GM10248 (cell line): ENCODE results near the gene CKS1B.
A peak's percentile ranks its signal among the peaks of the same experiment; 100 is the strongest.

Experiments used
- CTCF ChIA-PET: fragments of 300-600 bp; sonication (Branson Sonifier 250); formaldehyde crosslinking; extraction: SDS; loops from one replicate; lab custom pipeline; 2021; ENCODE audit warnings: antibody characterized with exemption; lab: Yijun Ruan, JAX
- POLR2A ChIA-PET: fragments of 350-650 bp; sonication (Branson Sonifier 250); formaldehyde crosslinking; extraction: SDS; loops from one replicate; lab custom pipeline; 2020; ENCODE audit warnings: antibody characterized with exemption; lab: Yijun Ruan, JAX
- DNase-seq: peaks from one replicate; pipeline ENCODE4 v3.0.0; 2012; ENCODE audit errors: extremely low spot score
- CTCF ChIP-seq: IDR thresholded peaks from 2 replicates; pipeline ENCODE4 v1.5.1; 2012; ENCODE audit warnings: mild to moderate bottlenecking, low read depth; ENCODE audit errors: extremely low read depth, missing control alignments, control extremely low read depth

The CKS1B gene

GRCh38 chr1:154971341-154971998 lies 3.0 kb upstream of the CKS1B start:
- POLR2A ChIA-PET, result interaction anchor here (1.3 to 2.3 kb wide), 3 partner anchors 10 to 28 kb away, joined by 4 to 6 read pairs (median 4); partner anchors contain the start of gene PYGO2
- TF ChIP-seq CTCF, result no peak
- DNase-seq, result no peak
- CTCF ChIA-PET, result interaction anchor here (1.1 to 5.3 kb wide), 8 partner anchors 10 to 412 kb away, joined by 3 to 51 read pairs (median 6); partner anchors contain the start of genes ADAM15, PBXIP1 and PYGO2

DNA sequence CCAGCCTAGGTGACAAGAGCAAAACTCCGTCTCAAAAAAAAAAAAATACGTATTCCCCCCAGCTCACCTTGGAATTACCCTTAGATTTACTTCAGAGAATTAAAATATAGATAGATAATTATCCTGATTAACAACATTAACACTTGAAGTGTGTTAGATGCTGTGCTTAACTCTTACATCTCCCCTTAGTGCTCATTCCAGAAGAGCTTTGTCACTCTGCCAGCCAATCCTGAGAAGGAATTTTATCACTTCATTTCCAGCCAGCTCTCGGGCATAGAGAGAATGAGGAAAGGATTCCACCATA lies 2.3 kb upstream of the CKS1B start:
- CTCF ChIA-PET, result interaction anchor here (1.9 to 5.3 kb wide), 4 partner anchors 11 to 79 kb away, joined by 4 to 51 read pairs (median 8); partner anchors contain the start of genes ADAM15 and PYGO2
- no peak for DNase-seq
- POLR2A ChIA-PET, result interaction anchor here (0.9 to 2.3 kb wide), 2 partner anchors 11 to 20 kb away, joined by 3 to 6 read pairs; partner anchors contain the start of gene PYGO2
- TF ChIP-seq CTCF, result no peak

DNA sequence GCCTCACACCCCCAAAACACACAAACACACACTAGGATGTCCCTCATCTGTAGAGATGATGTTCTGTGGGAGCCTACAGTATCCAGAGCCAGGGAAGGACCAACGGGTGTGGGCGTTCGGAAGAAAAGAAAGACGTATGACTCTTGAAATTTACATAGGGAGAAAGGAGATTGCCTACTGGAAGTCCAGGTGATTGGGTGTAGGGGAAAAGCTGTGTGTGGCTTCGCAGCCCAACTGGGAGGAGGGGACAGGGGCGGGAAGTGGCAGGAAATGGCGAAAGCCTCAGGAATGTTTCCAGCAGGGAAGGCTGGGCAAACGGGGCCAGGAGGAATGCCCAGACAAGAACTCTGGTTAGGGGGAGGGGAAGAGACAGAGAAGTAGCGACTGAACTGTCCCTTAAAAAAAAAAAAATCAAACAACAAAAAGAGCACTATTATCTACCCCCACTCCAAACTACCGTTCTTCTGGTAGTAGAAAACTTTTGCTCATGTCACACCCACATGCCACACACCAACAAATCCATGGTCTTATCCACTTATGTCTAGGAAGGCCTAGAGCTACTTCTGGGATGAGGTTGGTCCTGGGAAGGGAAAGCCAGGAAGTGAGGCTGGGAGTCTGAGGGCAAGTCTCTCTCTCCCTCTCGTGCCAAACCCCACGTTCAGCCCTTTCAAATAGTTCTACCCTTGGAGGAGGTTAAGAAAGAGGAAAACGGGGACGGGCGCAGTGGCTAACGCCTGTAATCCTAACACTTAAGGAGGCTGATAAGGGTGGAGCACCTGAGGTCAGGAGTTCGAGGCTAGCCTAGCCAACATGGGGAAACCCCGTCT lies 1.8 kb upstream of the CKS1B start:
- no peak for DNase-seq
- no peak for TF ChIP-seq CTCF
- CTCF ChIA-PET, result interaction anchor here (1.0 to 5.3 kb wide), 10 partner anchors 8 to 112 kb away, joined by 3 to 51 read pairs (median 6); partner anchors contain the start of genes ADAM15 and PYGO2
- POLR2A ChIA-PET, result interaction anchor here (0.7 to 2.4 kb wide), 4 partner anchors 11 to 33 kb away, joined by 3 to 6 read pairs (median 4); partner anchors contain the start of gene PYGO2

DNA sequence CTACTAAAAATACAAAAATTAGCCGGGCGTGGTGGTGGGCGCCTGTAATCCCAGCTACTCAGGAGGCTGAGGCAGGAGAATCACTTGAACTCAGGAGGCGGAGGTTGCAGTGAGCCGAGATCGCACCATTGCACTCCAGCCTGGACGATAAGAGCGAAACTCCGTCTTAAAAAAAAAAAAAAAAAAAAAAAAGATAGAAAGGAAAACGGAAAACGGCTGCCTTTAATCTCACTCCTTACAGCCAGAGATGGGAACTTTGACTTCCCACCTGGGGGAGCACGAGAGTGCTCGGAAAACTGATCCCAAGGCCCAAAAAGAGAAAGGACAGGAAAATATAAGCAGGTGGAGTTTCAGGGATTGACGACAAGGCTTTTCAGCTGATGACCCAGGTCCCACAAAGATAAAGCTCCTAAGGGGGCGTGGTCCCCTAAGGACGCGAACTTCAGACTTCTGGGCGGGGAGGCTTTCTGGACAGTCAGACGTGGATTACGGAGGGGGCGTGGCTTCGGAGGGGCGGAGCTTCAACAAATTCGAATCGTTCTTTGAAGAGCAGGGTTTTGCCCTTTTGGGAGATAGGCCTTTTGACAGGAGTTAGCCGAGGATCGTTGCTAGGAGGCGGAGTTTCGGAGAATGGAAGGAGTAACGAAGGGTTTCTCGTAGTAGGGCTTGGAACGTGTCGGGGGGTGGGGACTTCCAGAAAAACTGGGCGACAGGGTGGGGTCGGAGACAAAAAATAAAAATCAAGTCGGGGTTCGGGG lies 958 bp upstream of the CKS1B start:
- TF ChIP-seq CTCF, result no peak
- CTCF ChIA-PET, result interaction anchor here (0.7 to 5.3 kb wide), 13 partner anchors 9 to 112 kb away, joined by 3 to 51 read pairs (median 4); partner anchors contain the start of genes ADAM15 and PYGO2

DNA sequence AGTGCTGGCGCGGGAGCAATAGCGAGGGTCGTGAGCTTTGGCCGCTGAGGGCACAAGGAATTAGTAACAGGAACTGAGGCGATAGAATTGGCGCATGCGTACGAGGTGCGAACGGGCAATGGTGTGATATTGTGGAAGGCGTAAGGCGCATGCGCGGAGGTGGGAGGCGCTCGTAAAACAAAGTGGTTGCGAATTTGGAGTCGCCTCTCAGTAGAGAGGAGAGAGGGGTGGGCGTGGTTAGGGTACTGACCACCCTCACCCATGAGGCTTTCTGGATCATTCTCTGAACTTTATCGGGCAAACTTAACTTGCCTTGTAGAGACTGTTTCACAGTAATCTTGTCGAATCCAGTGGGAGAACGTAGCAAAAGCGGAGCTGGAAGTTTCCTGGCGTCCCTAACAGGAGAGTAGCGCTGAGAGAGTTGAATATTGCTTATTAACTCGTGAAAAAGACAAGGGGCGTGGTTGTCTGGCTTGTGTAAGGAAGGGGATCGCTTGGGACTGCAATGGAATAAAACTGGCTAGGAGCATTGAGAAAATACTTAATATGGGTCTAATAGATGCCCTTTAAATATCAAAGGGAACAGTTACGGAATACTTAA lies 427 bp downstream of the CKS1B start:
- TF ChIP-seq CTCF, result no peak
- ChIA-PET CTCF (interaction anchor here (1.0 to 1.6 kb wide), 4 partner anchors 13 to 55 kb away, joined by 3 to 6 read pairs (median 3); no protein-coding TSS in a partner anchor), POLR2A (interaction anchor here (0.6 to 2.4 kb wide), 3 partner anchors 9 to 177 kb away, joined by 3 to 8 read pairs (median 6); partner anchors contain the start of gene FLAD1)
- peak; percentile 89 for DNase-seq

More for the DNA sequence above, 958 bp upstream of the CKS1B start:
- POLR2A ChIA-PET, result interaction anchor here (0.7 to 2.4 kb wide), 9 partner anchors 10 to 1339 kb away, joined by 3 to 11 read pairs (median 7); partner anchors contain the start of genes CHTOP, FLAD1, KCNN3 and PBXIP1
- peak; percentile 88 for DNase-seq
